Measurements from ENCODE around the gene KDM7A.

KDM7A gene

DNA sequence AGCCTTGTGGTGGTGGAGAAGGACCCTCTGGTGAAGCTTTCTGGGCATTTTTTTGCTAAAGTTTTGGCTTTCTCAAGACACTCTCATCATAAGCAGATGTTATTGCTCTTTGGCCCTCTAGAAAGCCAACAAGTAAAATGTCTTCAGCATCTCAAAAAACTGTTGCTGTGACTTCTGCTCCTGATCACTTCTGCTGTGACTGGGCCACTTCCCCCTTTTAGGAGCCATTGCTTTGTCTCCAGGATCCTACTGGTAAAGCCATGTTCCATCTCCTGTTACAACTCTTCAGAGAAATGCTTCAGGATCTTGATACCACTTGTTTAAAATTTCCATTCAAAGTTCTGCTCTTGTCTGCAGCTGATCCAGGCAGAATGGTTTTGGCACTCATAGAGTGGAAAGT is 125.0 kb downstream of the KDM7A start:
- H3K4me3 ChIP-seq (ENCODE audit: low read depth, low read length) = no peak overlapping the region
- TF ChIP-seq, protein P1, sequence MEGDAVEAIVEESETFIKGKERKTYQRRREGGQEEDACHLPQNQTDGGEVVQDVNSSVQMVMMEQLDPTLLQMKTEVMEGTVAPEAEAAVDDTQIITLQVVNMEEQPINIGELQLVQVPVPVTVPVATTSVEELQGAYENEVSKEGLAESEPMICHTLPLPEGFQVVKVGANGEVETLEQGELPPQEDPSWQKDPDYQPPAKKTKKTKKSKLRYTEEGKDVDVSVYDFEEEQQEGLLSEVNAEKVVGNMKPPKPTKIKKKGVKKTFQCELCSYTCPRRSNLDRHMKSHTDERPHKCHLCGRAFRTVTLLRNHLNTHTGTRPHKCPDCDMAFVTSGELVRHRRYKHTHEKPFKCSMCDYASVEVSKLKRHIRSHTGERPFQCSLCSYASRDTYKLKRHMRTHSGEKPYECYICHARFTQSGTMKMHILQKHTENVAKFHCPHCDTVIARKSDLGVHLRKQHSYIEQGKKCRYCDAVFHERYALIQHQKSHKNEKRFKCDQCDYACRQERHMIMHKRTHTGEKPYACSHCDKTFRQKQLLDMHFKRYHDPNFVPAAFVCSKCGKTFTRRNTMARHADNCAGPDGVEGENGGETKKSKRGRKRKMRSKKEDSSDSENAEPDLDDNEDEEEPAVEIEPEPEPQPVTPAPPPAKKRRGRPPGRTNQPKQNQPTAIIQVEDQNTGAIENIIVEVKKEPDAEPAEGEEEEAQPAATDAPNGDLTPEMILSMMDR (IDR thresholded peaks at IDR 0.05; ENCODE audit: low read depth, low read length, missing control alignments) = no peak
- no peak for DNase-seq (ENCODE audit: low read depth)

DNA sequence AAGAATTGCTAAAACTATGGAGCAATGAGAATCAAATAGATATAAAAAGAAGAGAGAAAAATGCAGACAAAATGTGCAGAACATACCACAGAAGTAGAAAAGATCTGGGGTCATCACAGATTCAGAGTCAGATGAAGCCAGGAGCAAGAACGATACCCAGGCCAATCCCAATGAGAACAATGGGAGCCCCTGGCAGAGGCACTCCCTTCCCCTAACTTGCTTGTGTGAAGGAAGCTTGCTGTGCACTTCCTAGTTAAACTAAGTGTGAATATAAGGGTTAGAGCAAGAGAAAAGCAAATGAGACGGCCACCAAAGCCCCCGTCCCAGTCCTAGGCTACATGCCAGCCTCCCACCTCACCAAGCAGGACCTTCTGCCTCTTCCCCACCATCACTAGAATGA is 126.7 kb downstream of the KDM7A start:
- no peak for DNase-seq (ENCODE audit: low read depth)
- TF ChIP-seq, protein P1 (IDR thresholded peaks at IDR 0.05; ENCODE audit: low read depth, low read length, missing control alignments) = no peak
- H3K4me3 ChIP-seq (ENCODE audit: low read depth, low read length) = no peak overlapping the region

DNA sequence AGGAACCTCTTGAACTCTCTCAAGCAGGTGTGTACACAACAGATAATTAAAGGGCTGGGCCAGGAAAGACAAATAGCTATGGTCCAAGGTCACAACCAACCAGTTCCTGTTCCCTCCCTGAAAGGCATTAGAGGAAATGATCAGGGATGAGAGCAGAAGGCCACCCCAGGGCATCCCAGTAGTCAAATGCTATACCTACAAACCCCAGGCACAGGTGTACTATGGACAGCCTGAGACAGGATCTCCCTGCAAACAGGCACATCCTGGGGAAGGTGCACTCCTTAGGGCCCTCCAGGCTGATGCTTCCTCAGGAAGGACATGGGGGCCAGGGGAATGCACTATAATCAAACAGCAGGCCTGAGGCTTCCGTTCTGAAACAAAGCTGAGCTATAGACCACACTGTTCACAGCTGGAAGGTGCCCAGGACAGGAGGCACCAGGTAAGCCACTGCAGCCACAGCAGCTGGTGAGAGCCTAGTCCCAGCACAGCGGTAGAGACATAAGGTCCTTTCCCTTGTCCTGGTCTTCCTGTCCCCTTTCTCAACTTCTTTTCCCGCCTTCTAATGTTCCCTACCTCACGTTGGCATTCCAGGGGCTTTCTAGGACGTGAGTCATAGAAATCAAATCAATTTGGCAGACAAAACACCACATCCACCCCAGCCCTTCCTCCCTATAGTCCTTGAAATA is 127.3 kb downstream of the KDM7A start:
- TF ChIP-seq, protein P1 (IDR thresholded peaks at IDR 0.05; ENCODE audit: low read depth, low read length, missing control alignments) = no peak
- DNase-seq (ENCODE audit: low read depth) = no peak
- H3K4me3 ChIP-seq (ENCODE audit: low read depth, low read length) = no peak overlapping the region

DNA sequence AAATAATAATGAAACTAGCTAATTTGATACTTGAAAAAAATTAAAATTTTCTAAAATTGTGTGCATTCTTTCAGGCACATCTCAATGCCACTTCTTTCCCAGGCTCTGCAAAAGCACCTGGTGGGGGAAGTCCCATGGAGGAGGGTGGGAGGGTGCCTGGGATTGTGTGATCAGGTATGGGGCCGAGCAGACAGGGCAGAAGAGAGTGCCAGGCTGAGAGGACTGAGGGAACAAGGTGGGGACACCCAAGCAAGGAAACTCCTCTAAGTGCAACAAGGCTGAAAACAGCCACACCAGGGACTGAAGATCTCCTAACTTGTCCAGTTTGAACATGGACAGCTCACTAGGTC is 127.8 kb downstream of the KDM7A start:
- TF ChIP-seq, protein P1 (IDR thresholded peaks at IDR 0.05; ENCODE audit: low read depth, low read length, missing control alignments) = no peak
- no peak for DNase-seq (ENCODE audit: low read depth)
- no peak overlapping the region for H3K4me3 ChIP-seq (ENCODE audit: low read depth, low read length)

DNA sequence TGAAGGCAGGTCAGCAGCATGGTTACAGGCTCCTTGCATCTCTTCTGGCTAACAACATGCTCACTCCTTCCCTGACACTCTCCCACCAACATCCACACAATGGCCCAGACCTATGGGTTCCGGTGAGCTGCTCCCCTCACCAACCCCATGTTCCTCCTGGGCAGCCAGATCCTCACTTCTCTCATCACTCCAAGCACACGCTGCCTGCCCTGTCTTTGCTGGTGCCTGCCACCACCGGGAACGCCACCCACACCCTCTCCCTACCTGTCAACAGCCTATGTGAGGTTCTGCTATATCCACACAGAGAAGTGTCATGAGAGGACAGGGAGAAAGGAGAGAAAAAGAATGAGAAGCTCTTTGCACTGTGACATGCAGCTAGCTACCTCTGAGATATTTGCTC is 128.6 kb downstream of the KDM7A start:
- TF ChIP-seq, protein P1 (IDR thresholded peaks at IDR 0.05; ENCODE audit: low read depth, low read length, missing control alignments) = no peak
- H3K4me3 ChIP-seq (ENCODE audit: low read depth, low read length) = no peak overlapping the region
- no peak for DNase-seq (ENCODE audit: low read depth)

DNA sequence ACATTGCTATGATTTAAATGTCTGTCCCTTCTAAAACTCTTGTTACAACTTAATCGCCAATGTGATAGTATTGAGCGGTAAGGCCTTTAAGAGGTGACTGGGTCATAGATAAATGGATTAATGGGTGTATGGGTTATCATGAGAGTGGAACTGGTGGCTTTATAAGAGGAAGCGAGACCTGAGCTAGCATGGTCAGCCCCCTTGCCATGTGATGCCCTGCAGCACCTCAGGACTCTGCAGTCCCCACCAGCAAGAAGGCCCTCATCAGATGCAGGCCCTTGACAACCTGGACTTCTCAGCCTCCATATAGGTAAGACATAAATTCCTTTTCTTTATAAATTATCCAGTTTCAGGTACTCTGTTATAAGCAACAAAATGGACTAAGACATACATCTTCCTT is 129.6 kb downstream of the KDM7A start:
- TF ChIP-seq, protein P1 (IDR thresholded peaks at IDR 0.05; ENCODE audit: low read depth, low read length, missing control alignments) = no peak
- H3K4me3 ChIP-seq (ENCODE audit: low read depth, low read length) = no peak overlapping the region
- no peak for DNase-seq (ENCODE audit: low read depth)

DNA sequence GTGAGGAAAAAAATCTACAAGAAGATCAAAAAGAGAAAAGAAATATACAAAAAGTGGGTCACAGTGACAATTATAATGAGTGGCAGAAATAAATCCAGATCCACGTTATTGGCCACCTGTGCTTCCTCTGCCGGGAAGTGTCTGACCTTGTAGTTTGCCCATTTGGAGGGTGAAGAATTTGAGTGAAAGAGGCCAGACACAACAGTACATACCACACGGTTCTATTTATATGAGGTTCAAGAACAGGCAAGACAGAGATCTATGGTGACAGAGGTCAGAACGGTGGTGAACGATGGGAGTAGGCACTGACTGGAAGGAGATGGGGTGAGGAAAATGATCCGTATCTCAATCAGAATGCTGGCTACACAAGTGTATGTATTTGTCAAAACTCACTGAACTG is 131.1 kb downstream of the KDM7A start:
- H3K4me3 ChIP-seq (ENCODE audit: low read depth, low read length) = no peak overlapping the region
- TF ChIP-seq, protein P1 (IDR thresholded peaks at IDR 0.05; ENCODE audit: low read depth, low read length, missing control alignments) = no peak
- no peak for DNase-seq (ENCODE audit: low read depth)
